Upper lobe of right lung (tissue), 1 donor: ENCODE measurements around the gene CDC42SE2. TPM values are rescaled to one million over a fixed set of nuclear protein-coding genes. Genes with fewer than 3 reads are reported as not detected.

ENCODE experiments used
- ATAC-seq: fragments of 200-7000 bp; cut with Tn5 transposase; one replicate; pipeline ENCODE4 v1.9.1; 2020; ENCODE audit warnings: mild to moderate bottlenecking, moderate library complexity
- DNase-seq: peaks from one replicate; pipeline ENCODE4 v3.0.0-alpha.2; 2020
- H3K27ac ChIP-seq: fragments of 200-600 bp; one replicate; pipeline ENCODE4 v1.8.0; 2022
- H3K27me3 ChIP-seq: fragments of 200-600 bp; one replicate; pipeline ENCODE4 v1.8.0; 2022; ENCODE audit warnings: mild to moderate bottlenecking
- H3K36me3 ChIP-seq: fragments of 200-600 bp; one replicate; pipeline ENCODE4 v1.8.0; 2022
- H3K4me1 ChIP-seq: fragments of 200-600 bp; one replicate; pipeline ENCODE4 v1.8.0; 2022
- H3K4me3 ChIP-seq: fragments of 200-600 bp; one replicate; pipeline ENCODE4 v1.8.0; 2022; ENCODE audit warnings: mild to moderate bottlenecking
- H3K9me3 ChIP-seq: fragments of 200-600 bp; one replicate; pipeline ENCODE4 v1.8.0; 2022
- intact Hi-C: fragments of 100-400 bp; cut with DNase I; formaldehyde crosslinking; loops from one replicate; pipeline ENCODE4 v1.11.0; 2022
- total RNA-seq: library from RNA; stranded (reverse); fragmentation: NEBNext Ultra II Directional; extraction: Animal tissue kit (Norgen Biotek cat#: 25700); gene quantifications from one replicate; pipeline ENCODE4 v1.2.1, GENCODE V29; 2021
- TF ChIP-seq, protein P1 (sequence below): fragments of 200-600 bp; IDR thresholded peaks from one replicate; pipeline ENCODE4 v1.8.0; 2022; ENCODE audit warnings: antibody characterized with exemption
- donor health status: DM: no; HTN: yes; CAD: no; lungs with severe emphysema.

Gene CDC42SE2
- total RNA-seq, 1 donor from 2014 or later, result 37.0 TPM

DNA sequence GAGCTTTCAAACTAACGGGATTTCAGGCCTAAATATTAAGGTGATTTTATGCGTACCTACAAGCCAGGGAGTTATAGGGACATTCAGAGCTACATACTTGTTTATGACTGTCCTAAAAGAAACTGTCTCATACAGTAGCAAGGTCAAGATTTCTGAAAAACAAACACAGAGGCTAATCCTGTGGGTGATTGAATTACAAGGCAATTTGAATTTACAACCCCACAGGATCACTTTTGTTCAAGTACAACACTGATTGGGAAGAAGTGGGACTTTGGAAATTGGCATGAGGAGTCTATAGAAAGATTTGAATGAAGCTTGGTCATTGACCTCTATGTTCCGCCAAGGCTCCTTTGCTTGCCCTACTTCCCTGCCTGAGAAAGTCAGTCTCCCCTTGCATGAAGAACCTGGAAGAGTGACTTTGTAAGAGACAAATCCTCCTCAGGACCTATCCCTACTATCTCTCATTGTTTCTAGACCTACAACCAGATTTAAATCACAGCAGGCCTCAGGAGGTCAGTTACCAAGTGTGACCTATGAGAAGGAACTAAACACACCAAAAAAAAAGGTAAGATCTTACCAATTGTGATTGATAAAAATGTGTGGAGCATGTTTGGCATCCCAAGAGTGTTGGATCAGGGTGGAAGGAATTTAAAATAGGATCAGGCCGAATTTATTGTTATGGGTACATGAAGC, 38.4 kb upstream of the CDC42SE2 start:
- no peak for ATAC-seq
- Histone ChIP-seq H3K9me3 (no peaks in the 10 kb centered on the region), H3K36me3 (no peaks in the 10 kb centered on the region), H3K27me3 (no peaks in the 10 kb centered on the region), H3K4me3 (no peak overlapping the region), H3K4me1 (no peaks in the 10 kb centered on the region), H3K27ac (no peak overlapping the region)
- DNase-seq, result no peak
- intact Hi-C loops, result no loop called here
- TF ChIP-seq, protein P1, sequence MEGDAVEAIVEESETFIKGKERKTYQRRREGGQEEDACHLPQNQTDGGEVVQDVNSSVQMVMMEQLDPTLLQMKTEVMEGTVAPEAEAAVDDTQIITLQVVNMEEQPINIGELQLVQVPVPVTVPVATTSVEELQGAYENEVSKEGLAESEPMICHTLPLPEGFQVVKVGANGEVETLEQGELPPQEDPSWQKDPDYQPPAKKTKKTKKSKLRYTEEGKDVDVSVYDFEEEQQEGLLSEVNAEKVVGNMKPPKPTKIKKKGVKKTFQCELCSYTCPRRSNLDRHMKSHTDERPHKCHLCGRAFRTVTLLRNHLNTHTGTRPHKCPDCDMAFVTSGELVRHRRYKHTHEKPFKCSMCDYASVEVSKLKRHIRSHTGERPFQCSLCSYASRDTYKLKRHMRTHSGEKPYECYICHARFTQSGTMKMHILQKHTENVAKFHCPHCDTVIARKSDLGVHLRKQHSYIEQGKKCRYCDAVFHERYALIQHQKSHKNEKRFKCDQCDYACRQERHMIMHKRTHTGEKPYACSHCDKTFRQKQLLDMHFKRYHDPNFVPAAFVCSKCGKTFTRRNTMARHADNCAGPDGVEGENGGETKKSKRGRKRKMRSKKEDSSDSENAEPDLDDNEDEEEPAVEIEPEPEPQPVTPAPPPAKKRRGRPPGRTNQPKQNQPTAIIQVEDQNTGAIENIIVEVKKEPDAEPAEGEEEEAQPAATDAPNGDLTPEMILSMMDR, result no peak

- Histone ChIP-seq H3K4me3 (no peak overlapping the region), H3K27me3 (no peaks in the 10 kb centered on the region), H3K27ac (no peak overlapping the region), H3K4me1 (no peaks in the 10 kb centered on the region), H3K36me3 (no peaks in the 10 kb centered on the region), H3K9me3 (no peaks in the 10 kb centered on the region)
- ATAC-seq (no peak), DNase-seq (no peak)
- intact Hi-C loops, result no loop called here
- TF ChIP-seq, protein P1, result no peak
Observed at GRCh38 chr5:131226899-131227298, 37.0 kb upstream of the CDC42SE2 start.

GRCh38 chr5:131228646-131229045, 35.2 kb upstream of the CDC42SE2 start:
- Histone ChIP-seq H3K4me3 (no peak overlapping the region), H3K36me3 (no peaks in the 10 kb centered on the region), H3K9me3 (no peaks in the 10 kb centered on the region), H3K27ac (no peak overlapping the region), H3K27me3 (no peaks in the 10 kb centered on the region), H3K4me1 (no peaks in the 10 kb centered on the region)
- ATAC-seq (no peak), DNase-seq (no peak)
- TF ChIP-seq, protein P1, result no peak
- intact Hi-C loops, result no loop called here

DNA sequence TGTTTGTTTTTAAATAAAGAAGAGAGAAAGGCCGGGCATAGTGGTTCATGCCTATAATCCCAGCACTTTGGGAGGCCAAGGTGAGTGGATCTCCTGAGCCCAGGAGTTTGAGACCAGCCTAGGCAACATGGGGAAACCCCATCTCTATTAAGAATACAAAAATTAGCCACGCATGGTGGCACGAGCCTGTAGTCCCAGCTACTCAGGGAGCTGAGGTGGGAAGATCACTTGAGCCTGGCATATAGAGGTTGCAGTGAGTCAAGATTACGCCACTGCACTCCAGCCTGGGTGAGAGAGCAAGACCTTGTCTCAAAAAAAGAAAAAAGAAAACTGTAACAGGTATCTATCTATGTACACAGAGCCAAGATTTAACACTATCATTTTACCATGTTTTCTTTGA, 34.2 kb upstream of the CDC42SE2 start:
- Histone ChIP-seq H3K9me3 (no peaks in the 10 kb centered on the region), H3K27ac (no peak overlapping the region), H3K36me3 (no peaks in the 10 kb centered on the region), H3K4me1 (no peaks in the 10 kb centered on the region), H3K4me3 (no peak overlapping the region), H3K27me3 (no peaks in the 10 kb centered on the region)
- intact Hi-C loops, result no loop called here
- no peak for DNase-seq
- no peak for ATAC-seq
- TF ChIP-seq, protein P1, result no peak

- Histone ChIP-seq H3K4me3 (no peak overlapping the region), H3K27me3 (no peaks in the 10 kb centered on the region), H3K27ac (no peak overlapping the region), H3K9me3 (no peaks in the 10 kb centered on the region), H3K4me1 (no peaks in the 10 kb centered on the region), H3K36me3 (no peaks in the 10 kb centered on the region)
- intact Hi-C loops, result no loop called here
- TF ChIP-seq, protein P1, result no peak
- ATAC-seq (no peak), DNase-seq (no peak)
Observed at GRCh38 chr5:131230406-131230805, 33.4 kb upstream of the CDC42SE2 start.

DNA sequence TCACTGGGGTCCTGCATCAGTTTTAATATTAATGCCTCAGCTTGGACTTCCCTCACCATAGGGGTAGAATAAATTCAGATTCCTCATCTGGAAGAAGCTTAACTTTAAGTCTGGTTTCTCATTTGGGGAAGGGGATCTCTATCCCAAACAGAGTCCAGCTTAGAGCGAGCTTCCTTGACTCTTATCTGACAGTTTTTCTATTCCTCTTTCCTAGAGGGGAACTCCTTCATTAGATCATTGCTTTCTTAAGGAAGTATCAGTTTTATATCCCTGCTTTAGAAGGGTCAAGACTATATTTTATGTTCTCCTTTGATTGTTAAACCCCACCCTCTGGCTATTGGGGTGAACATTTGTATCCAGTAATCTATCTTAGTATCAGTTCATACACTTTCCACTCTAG, 24.2 kb upstream of the CDC42SE2 start:
- no peak for ATAC-seq
- Histone ChIP-seq H3K4me1 (no peaks in the 10 kb centered on the region), H3K4me3 (no peak overlapping the region), H3K27me3 (no peaks in the 10 kb centered on the region), H3K27ac (no peak overlapping the region), H3K36me3 (no peaks in the 10 kb centered on the region), H3K9me3 (no peaks in the 10 kb centered on the region)
- intact Hi-C loops, result no loop called here
- DNase-seq, result no peak
- TF ChIP-seq, protein P1, result no peak
